ENCODE measurements around the gene AKT3. TPM values are rescaled to one million over a fixed set of nuclear protein-coding genes. Genes with fewer than 3 reads are reported as not detected.

AKT3 gene
- total and polyA plus RNA-seq, 2 experiments from 2014 or later: 3.5 to 13.0 TPM

GRCh38 chr1:243798726-243799125 lies 51.3 kb downstream of the AKT3 start:
- no peak overlapping the region for H3K4me3 ChIP-seq
- H3K4me1 ChIP-seq (ENCODE audit: insufficient read depth): no peaks in the 10 kb centered on the region
- no peaks in the 10 kb centered on the region for H3K79me2 ChIP-seq
- TF ChIP-seq EZH2 (IDR thresholded peaks at IDR 0.05; ENCODE audit: borderline replicate concordance) (no peak), EZH2phosphoT487 (IDR thresholded peaks at IDR 0.05; ENCODE audit: low read depth, severe bottlenecking, unreplicated experiment) (no peak), CTCF (IDR thresholded peaks at IDR 0.05; ENCODE audit: poor library complexity) (no peak)
- H3K36me3 ChIP-seq (replicated peaks; ENCODE audit: insufficient read depth, low read depth): no peaks in the 10 kb centered on the region
- WGBS (ENCODE audit: low lambda C conversion rate, missing lambda C conversion rate): 91% methylated on average over 2 of the region's 2 CpGs
- no peak for DNase-seq (ENCODE audit: low spot score)
- H3K4me2 ChIP-seq: no peak overlapping the region
- no peak overlapping the region for H2AFZ ChIP-seq
- H4K20me1 ChIP-seq (ENCODE audit: insufficient read depth, poor library complexity, severe bottlenecking): no peaks in the 10 kb centered on the region
- H3K27me3 ChIP-seq: no peaks in the 10 kb centered on the region
- H3K27ac ChIP-seq: no peak overlapping the region
- no peaks in the 10 kb centered on the region for H3K9me2 ChIP-seq (replicated peaks; ENCODE audit: insufficient read depth)
- H3K9me3 ChIP-seq (ENCODE audit: low read depth): no peaks in the 10 kb centered on the region

GRCh38 chr1:243796016-243796415 lies 54.0 kb downstream of the AKT3 start:
- Histone ChIP-seq H3K27ac (no peak overlapping the region), H2AFZ (no peak overlapping the region), H3K36me3 (replicated peaks; ENCODE audit: insufficient read depth, low read depth) (no peaks in the 10 kb centered on the region), H3K4me3 (no peak overlapping the region), H3K4me1 (ENCODE audit: insufficient read depth) (peaks cover 9% of the 10 kb centered on the region), H3K79me2 (no peaks in the 10 kb centered on the region), H3K9me3 (ENCODE audit: low read depth) (no peaks in the 10 kb centered on the region), H3K4me2 (no peak overlapping the region), H3K9me2 (replicated peaks; ENCODE audit: insufficient read depth) (no peaks in the 10 kb centered on the region), H3K27me3 (no peaks in the 10 kb centered on the region), H4K20me1 (ENCODE audit: insufficient read depth, poor library complexity, severe bottlenecking) (no peaks in the 10 kb centered on the region)
- 93% methylated on average over 2 of the region's 2 CpGs for WGBS (ENCODE audit: low lambda C conversion rate, missing lambda C conversion rate)
- DNase-seq (ENCODE audit: low spot score): no peak
- TF ChIP-seq EZH2phosphoT487 (IDR thresholded peaks at IDR 0.05; ENCODE audit: low read depth, severe bottlenecking, unreplicated experiment): no peak
- TF ChIP-seq CTCF (IDR thresholded peaks at IDR 0.05; ENCODE audit: poor library complexity): no peak
- no peak for TF ChIP-seq EZH2 (IDR thresholded peaks at IDR 0.05; ENCODE audit: borderline replicate concordance)

DNA sequence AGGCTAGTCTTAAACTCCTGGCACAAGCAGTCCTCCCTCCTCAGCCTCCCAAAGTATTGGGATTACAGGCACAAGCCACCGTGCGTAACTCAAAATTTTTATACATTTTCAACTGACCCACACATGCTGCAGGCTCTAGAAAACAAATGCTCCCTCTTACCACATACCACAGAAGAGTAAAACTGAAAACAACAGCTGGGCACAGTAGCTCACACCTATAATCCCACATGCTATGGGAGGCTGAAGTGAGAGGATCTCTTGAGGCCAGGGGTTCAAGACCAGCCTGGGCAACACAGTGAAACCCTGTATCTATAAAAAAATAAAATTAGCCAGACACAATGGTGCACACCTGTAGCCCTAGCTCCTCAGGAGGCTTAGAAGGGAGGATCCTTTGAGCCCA lies 56.7 kb downstream of the AKT3 start:
- H3K4me3 ChIP-seq: no peak overlapping the region
- H4K20me1 ChIP-seq (ENCODE audit: insufficient read depth, poor library complexity, severe bottlenecking): no peaks in the 10 kb centered on the region
- H3K27ac ChIP-seq: no peak overlapping the region
- H3K9me2 ChIP-seq (replicated peaks; ENCODE audit: insufficient read depth): no peaks in the 10 kb centered on the region
- no peak for TF ChIP-seq CTCF (IDR thresholded peaks at IDR 0.05; ENCODE audit: poor library complexity)
- TF ChIP-seq EZH2phosphoT487 (IDR thresholded peaks at IDR 0.05; ENCODE audit: low read depth, severe bottlenecking, unreplicated experiment): no peak
- H3K4me1 ChIP-seq (ENCODE audit: insufficient read depth): peaks cover 9% of the 10 kb centered on the region
- H3K27me3 ChIP-seq: no peaks in the 10 kb centered on the region
- H3K36me3 ChIP-seq (replicated peaks; ENCODE audit: insufficient read depth, low read depth): no peaks in the 10 kb centered on the region
- no peak overlapping the region for H3K4me2 ChIP-seq
- H3K9me3 ChIP-seq (ENCODE audit: low read depth): no peaks in the 10 kb centered on the region
- WGBS (ENCODE audit: low lambda C conversion rate, missing lambda C conversion rate): 96% methylated on average over 2 of the region's 2 CpGs
- no peak for DNase-seq (ENCODE audit: low spot score)
- H2AFZ ChIP-seq: no peak overlapping the region
- no peaks in the 10 kb centered on the region for H3K79me2 ChIP-seq

GRCh38 chr1:243792891-243793290 lies 57.2 kb downstream of the AKT3 start:
- Histone ChIP-seq H3K4me1 (ENCODE audit: insufficient read depth) (peaks cover 9% of the 10 kb centered on the region), H3K9me2 (replicated peaks; ENCODE audit: insufficient read depth) (no peaks in the 10 kb centered on the region), H3K27me3 (no peaks in the 10 kb centered on the region), H3K36me3 (replicated peaks; ENCODE audit: insufficient read depth, low read depth) (no peaks in the 10 kb centered on the region), H3K9me3 (ENCODE audit: low read depth) (no peaks in the 10 kb centered on the region), H2AFZ (no peak overlapping the region), H3K79me2 (no peaks in the 10 kb centered on the region), H3K27ac (no peak overlapping the region), H3K4me3 (no peak overlapping the region), H4K20me1 (ENCODE audit: insufficient read depth, poor library complexity, severe bottlenecking) (no peaks in the 10 kb centered on the region), H3K4me2 (no peak overlapping the region)
- no peak for DNase-seq (ENCODE audit: low spot score)
- no peak for TF ChIP-seq EZH2phosphoT487 (IDR thresholded peaks at IDR 0.05; ENCODE audit: low read depth, severe bottlenecking, unreplicated experiment)
- no peak for TF ChIP-seq EZH2 (IDR thresholded peaks at IDR 0.05; ENCODE audit: borderline replicate concordance)
- no peak for TF ChIP-seq CTCF (IDR thresholded peaks at IDR 0.05; ENCODE audit: poor library complexity)
- WGBS (ENCODE audit: low lambda C conversion rate, missing lambda C conversion rate): 58% methylated on average over 3 of the region's 3 CpGs
